ENCODE data around the gene KRT9. TPM values are rescaled to one million over a fixed set of nuclear protein-coding genes. Genes with fewer than 3 reads are reported as not detected.

KRT9 gene
- total and polyA plus RNA-seq, 9 of the 15 experiments (the other 6 are each of a cell fraction or from before 2014, with no cell fraction given): 0.03 TPM; not detected in 8

DNA sequence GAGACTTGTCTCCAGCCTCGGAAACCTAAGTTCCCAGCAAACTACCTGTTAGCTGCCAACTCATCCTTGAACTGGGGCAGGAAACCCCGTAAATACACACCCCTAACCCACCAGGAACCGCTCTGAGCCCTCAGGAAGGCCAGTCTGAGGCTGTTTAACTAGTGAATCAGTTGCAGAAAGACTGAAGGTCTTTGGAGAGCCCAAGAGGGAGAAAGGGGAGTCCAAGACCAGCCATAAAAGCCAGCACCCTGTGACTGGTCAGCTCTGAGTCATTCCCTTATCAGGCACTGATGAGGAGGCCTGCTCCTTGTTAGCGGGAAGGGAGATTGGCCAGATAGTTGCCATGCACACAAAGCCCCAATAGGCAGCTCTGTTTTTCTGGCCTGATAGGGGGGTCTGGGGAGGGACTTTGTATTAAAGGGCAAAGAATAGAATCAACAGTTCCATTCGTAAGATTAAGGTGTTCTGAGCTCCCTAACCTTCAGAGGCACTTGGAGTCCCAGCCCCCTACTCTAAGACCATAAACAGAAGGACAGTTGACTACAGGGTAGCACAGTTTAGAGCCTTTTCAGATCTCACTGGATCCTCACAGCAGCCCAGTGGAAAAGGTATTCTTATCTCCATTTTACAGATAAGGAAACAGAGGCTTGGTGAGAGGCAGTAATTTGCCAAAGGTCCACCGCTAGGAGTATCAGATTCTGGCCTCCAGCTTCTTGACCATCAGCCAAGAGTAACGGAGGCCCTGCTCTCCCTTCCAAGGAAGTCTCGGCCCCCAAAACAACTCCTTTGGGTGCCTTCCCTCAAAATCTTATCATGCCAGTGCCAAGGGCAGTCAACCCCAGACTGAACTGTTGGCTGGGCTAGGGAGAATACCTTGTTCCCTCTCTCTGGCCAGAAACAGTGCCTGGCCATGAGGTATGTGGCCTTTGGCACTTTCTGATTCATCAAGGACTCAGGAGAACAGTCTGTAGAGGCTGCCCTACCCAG lies 41.5 kb downstream of the KRT9 start:
- in situ Hi-C loops (cut with MboI) (no loop called here), intact Hi-C loops (cut with micrococcal nuclease) (no loop called here)
- ChIA-PET CTCF (ENCODE audit: low intra/inter-chr PET ratio) (interaction anchor here (0.7 kb wide), 1 partner anchor 56 kb away, joined by 6 read pairs; no protein-coding TSS in a partner anchor), POLR2A (interaction anchor here (0.5 to 4.3 kb wide), 10 partner anchors 9 to 636 kb away, joined by 3 to 23 read pairs (median 4); partner anchors contain the start of gene EIF1)
- Histone ChIP-seq H3K9ac (ENCODE audit: insufficient read depth in 1 of 2, low read depth in 2 of 2, low read length in 2 of 2) (peak overlapping the region; percentile 62 to 86; a peak in 3 of 4 replicates), H3K4me2 (ENCODE audit: insufficient read depth, low read length) (peak overlapping the region; percentile 87), H3K4me1 (replicated peaks in 1 of 2; ENCODE audit: control insufficient read depth in 2 of 2, insufficient read depth in 2 of 2, low read length in 2 of 2) (peaks cover 45 to 58% of the 10 kb centered on the region in 2 experiments), H3K79me2 (ENCODE audit: control insufficient read depth, insufficient read depth, low read length) (peaks cover 32% of the 10 kb centered on the region), H3K4me3 (peak overlapping the region; percentile 11), H3K36me3 (ENCODE audit: control insufficient read depth, insufficient read depth, low read length) (peaks cover 6% of the 10 kb centered on the region; the same call in 1 of the 3 replicates), H3K27ac (ENCODE audit: extremely low read depth, low read depth, low read length) (peak overlapping the region; percentile 94), H3K27me3 (ENCODE audit: control insufficient read depth in 2 of 2, insufficient read depth in 2 of 2, low read length in 2 of 2) (no peaks in the 10 kb centered on the region), H4K20me1 (replicated peaks; ENCODE audit: control insufficient read depth, insufficient read depth, low read length) (no peaks in the 10 kb centered on the region; the same call in 1 of the 2 replicates), H3K9me1 (ENCODE audit: control insufficient read depth, insufficient read depth, low read length) (no peaks in the 10 kb centered on the region), H3K9me3 (replicated peaks; ENCODE audit: control insufficient read depth, insufficient read depth, low read depth, low read length) (no peaks in the 10 kb centered on the region), H2AFZ (ENCODE audit: low read depth, low read length) (peak overlapping the region; percentile 80)
- FAIRE-seq (peak; percentile 100), DNase-seq (ENCODE audit: extremely low read depth in 1 of 4, low spot score in 3 of 4) (peak; percentile 88 to 96 (median 90)), ATAC-seq (peak; percentile 76)
- BruUV-seq (replicated peaks): TSS peak; percentile 70
- WGBS (ENCODE audit: insufficient coverage, low coverage, missing lambda C conversion rate): 0% methylated on average over 8 of the region's 8 CpGs
- TF ChIP-seq, protein P1, sequence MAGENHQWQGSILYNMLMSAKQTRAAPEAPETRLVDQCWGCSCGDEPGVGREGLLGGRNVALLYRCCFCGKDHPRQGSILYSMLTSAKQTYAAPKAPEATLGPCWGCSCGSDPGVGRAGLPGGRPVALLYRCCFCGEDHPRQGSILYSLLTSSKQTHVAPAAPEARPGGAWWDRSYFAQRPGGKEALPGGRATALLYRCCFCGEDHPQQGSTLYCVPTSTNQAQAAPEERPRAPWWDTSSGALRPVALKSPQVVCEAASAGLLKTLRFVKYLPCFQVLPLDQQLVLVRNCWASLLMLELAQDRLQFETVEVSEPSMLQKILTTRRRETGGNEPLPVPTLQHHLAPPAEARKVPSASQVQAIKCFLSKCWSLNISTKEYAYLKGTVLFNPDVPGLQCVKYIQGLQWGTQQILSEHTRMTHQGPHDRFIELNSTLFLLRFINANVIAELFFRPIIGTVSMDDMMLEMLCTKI (IDR thresholded peaks at IDR 0.05; ENCODE audit: partially characterized antibody): no peak
- peak; percentile 34; the same call in 1 of the 2 replicates for TF ChIP-seq CREB3L1 (IDR thresholded peaks at IDR 0.05; ENCODE audit: borderline replicate concordance, low read depth)
- TF ChIP-seq ZFP36 (IDR thresholded peaks at IDR 0.05; ENCODE audit: low read depth, low read length, partially characterized antibody): no peak
- TF ChIP-seq NFYB (IDR thresholded peaks at IDR 0.05; ENCODE audit: extremely low read depth, insufficient read length): peak; percentile 21
- TF ChIP-seq MLLT1 (IDR thresholded peaks at IDR 0.05): peak in 1 of 2 experiments; percentile 11; a peak in 1 of 4 replicates
- peak; percentile 55 for TF ChIP-seq EP400 (IDR thresholded peaks at IDR 0.05)
- TF ChIP-seq, protein P2, sequence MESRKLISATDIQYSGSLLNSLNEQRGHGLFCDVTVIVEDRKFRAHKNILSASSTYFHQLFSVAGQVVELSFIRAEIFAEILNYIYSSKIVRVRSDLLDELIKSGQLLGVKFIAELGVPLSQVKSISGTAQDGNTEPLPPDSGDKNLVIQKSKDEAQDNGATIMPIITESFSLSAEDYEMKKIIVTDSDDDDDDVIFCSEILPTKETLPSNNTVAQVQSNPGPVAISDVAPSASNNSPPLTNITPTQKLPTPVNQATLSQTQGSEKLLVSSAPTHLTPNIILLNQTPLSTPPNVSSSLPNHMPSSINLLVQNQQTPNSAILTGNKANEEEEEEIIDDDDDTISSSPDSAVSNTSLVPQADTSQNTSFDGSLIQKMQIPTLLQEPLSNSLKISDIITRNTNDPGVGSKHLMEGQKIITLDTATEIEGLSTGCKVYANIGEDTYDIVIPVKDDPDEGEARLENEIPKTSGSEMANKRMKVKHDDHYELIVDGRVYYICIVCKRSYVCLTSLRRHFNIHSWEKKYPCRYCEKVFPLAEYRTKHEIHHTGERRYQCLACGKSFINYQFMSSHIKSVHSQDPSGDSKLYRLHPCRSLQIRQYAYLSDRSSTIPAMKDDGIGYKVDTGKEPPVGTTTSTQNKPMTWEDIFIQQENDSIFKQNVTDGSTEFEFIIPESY (CRISPR knock-in tag; IDR thresholded peaks at IDR 0.05): no peak
- TF ChIP-seq MYNN (IDR thresholded peaks at IDR 0.05): peak; percentile 84
- TF ChIP-seq MYNN (CRISPR knock-in tag; IDR thresholded peaks at IDR 0.05): no peak
- 0 out of 2 replicates have a peak, but pooled peaks have one; percentile 23 for TF ChIP-seq RBFOX2 (IDR thresholded peaks at IDR 0.05; ENCODE audit: low read depth, low read length)
- TF ChIP-seq CXXC5 (CRISPR knock-in tag; IDR thresholded peaks at IDR 0.05): peak; percentile 84
- no peak for TF ChIP-seq THRAP3 (IDR thresholded peaks at IDR 0.05; ENCODE audit: borderline replicate concordance)
- TF ChIP-seq BACH1 (tag; IDR thresholded peaks at IDR 0.05): peak; percentile 73; the same call in 1 of the 2 replicates
